GM23338 (cell line): Measurements from ENCODE around the gene NME1.

Experiments used
- CREB1 ChIP-seq: fragments of 250-450 bp; sonication (Bioruptor Pico); IDR thresholded peaks from 2 replicates; pipeline ENCODE4 v1.5.0; 2020; ENCODE audit warnings: low read depth, mild to moderate bottlenecking, moderate library complexity
- CTCF ChIP-seq, 2 experiments: fragments of 200-600 bp in 1 of 2; sonication (generic) in 1 of 2; conservative IDR thresholded peaks; 2 replicates each; pipeline versions ENCODE4 v1.5.1 to v1.6.1; 2016 to 2017; ENCODE audit warnings: antibody characterized with exemption in 2 of 2, low read depth in 2 of 2, mild to moderate bottlenecking in 2 of 2, moderate library complexity in 1 of 2
- ETS1 ChIP-seq: IDR thresholded peaks from 2 replicates; pipeline ENCODE4 v1.6.1; 2016; ENCODE audit warnings: antibody characterized with exemption
- EZH2 ChIP-seq: fragments of 200-600 bp; sonication (generic); IDR thresholded peaks from one replicate; pipeline ENCODE4 v1.8.0; 2017; ENCODE audit warnings: antibody characterized with exemption, mild to moderate bottlenecking, low read depth; ENCODE audit not compliant: unreplicated experiment
- EZH2phosphoT487 ChIP-seq: fragments of 200-600 bp; sonication (generic); IDR thresholded peaks from one replicate; pipeline ENCODE4 v1.8.1; 2018; ENCODE audit warnings: antibody characterized with exemption; ENCODE audit not compliant: unreplicated experiment
- JUNB ChIP-seq: IDR thresholded peaks from one replicate; pipeline ENCODE4 v1.6.1; 2016; ENCODE audit warnings: antibody characterized with exemption; ENCODE audit not compliant: unreplicated experiment
- NANOG ChIP-seq: IDR thresholded peaks from 2 replicates; pipeline ENCODE4 v1.6.1; 2016; ENCODE audit warnings: antibody characterized with exemption, borderline replicate concordance
- POLR2AphosphoS5 ChIP-seq: IDR thresholded peaks from 2 replicates; pipeline ENCODE4 v1.6.1; 2016; ENCODE audit warnings: antibody characterized with exemption, low read depth
- REST ChIP-seq: IDR thresholded peaks from one replicate; pipeline ENCODE4 v1.6.1; 2018; ENCODE audit warnings: antibody characterized with exemption; ENCODE audit not compliant: unreplicated experiment
- STAT1 ChIP-seq: IDR thresholded peaks from one replicate; pipeline ENCODE4 v1.6.1; 2016; ENCODE audit warnings: antibody characterized with exemption; ENCODE audit not compliant: unreplicated experiment
- ZNF114 ChIP-seq: fragments of 250-450 bp; sonication (Bioruptor Pico); IDR thresholded peaks from 2 replicates; pipeline ENCODE4 v1.5.0; 2020; ENCODE audit warnings: mild to moderate bottlenecking, moderate library complexity
- ZNF331 ChIP-seq: fragments of 250-450 bp; sonication (Bioruptor Pico); IDR thresholded peaks from 2 replicates; pipeline ENCODE4 v1.5.0; 2020; ENCODE audit warnings: low read depth, mild to moderate bottlenecking, moderate library complexity
- TF ChIP-seq, protein P1 (sequence below): fragments of 250-450 bp; sonication (Bioruptor Pico); IDR thresholded peaks from 2 replicates; pipeline ENCODE4 v1.5.0; 2020; ENCODE audit warnings: mild to moderate bottlenecking, moderate library complexity

- TF ChIP-seq EZH2phosphoT487 (no peak), REST (no peak), CTCF (conservative IDR thresholded peaks at IDR 0.05; ENCODE audit: low read depth in 2 of 2) (no peak), POLR2AphosphoS5 (no peak), EZH2 (no peak), CREB1 (CRISPR knock-in tag) (no peak), ETS1 (no peak), ZNF114 (no peak), JUNB (no peak), NANOG (no peak), ZNF331 (CRISPR knock-in tag) (no peak), STAT1 (no peak)
- TF ChIP-seq, protein P1, sequence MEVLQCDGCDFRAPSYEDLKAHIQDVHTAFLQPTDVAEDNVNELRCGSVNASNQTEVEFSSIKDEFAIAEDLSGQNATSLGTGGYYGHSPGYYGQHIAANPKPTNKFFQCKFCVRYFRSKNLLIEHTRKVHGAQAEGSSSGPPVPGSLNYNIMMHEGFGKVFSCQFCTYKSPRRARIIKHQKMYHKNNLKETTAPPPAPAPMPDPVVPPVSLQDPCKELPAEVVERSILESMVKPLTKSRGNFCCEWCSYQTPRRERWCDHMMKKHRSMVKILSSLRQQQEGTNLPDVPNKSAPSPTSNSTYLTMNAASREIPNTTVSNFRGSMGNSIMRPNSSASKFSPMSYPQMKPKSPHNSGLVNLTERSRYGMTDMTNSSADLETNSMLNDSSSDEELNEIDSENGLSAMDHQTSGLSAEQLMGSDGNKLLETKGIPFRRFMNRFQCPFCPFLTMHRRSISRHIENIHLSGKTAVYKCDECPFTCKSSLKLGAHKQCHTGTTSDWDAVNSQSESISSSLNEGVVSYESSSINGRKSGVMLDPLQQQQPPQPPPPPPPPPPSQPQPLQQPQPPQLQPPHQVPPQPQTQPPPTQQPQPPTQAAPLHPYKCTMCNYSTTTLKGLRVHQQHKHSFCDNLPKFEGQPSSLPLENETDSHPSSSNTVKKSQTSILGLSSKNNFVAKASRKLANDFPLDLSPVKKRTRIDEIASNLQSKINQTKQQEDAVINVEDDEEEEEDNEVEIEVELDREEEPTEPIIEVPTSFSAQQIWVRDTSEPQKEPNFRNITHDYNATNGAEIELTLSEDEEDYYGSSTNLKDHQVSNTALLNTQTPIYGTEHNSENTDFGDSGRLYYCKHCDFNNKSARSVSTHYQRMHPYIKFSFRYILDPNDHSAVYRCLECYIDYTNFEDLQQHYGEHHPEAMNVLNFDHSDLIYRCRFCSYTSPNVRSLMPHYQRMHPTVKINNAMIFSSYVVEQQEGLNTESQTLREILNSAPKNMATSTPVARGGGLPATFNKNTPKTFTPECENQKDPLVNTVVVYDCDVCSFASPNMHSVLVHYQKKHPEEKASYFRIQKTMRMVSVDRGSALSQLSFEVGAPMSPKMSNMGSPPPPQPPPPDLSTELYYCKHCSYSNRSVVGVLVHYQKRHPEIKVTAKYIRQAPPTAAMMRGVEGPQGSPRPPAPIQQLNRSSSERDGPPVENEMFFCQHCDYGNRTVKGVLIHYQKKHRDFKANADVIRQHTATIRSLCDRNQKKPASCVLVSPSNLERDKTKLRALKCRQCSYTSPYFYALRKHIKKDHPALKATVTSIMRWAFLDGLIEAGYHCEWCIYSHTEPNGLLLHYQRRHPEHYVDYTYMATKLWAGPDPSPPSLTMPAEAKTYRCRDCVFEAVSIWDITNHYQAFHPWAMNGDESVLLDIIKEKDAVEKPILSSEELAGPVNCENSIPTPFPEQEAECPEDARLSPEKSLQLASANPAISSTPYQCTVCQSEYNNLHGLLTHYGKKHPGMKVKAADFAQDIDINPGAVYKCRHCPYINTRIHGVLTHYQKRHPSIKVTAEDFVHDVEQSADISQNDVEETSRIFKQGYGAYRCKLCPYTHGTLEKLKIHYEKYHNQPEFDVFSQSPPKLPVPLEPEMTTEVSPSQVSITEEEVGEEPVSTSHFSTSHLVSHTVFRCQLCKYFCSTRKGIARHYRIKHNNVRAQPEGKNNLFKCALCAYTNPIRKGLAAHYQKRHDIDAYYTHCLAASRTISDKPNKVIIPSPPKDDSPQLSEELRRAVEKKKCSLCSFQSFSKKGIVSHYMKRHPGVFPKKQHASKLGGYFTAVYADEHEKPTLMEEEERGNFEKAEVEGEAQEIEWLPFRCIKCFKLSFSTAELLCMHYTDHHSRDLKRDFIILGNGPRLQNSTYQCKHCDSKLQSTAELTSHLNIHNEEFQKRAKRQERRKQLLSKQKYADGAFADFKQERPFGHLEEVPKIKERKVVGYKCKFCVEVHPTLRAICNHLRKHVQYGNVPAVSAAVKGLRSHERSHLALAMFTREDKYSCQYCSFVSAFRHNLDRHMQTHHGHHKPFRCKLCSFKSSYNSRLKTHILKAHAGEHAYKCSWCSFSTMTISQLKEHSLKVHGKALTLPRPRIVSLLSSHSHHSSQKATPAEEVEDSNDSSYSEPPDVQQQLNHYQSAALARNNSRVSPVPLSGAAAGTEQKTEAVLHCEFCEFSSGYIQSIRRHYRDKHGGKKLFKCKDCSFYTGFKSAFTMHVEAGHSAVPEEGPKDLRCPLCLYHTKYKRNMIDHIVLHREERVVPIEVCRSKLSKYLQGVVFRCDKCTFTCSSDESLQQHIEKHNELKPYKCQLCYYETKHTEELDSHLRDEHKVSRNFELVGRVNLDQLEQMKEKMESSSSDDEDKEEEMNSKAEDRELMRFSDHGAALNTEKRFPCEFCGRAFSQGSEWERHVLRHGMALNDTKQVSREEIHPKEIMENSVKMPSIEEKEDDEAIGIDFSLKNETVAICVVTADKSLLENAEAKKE (CRISPR knock-in tag), result no peak
Measured at GRCh38 chr17:51189628-51190027, 36.3 kb downstream of the NME1 start.
